NCI-H774 (cell line): ENCODE results near the gene NTRK3.

Source experiments
- DNase-seq: peaks from one replicate; lab custom pipeline; 2025; lab: John Stamatoyannopoulos, UW

NTRK3 gene

GRCh38 chr15:87981969-87982368 lies 274.6 kb downstream of the NTRK3 start:
- no peak for DNase-seq

DNA sequence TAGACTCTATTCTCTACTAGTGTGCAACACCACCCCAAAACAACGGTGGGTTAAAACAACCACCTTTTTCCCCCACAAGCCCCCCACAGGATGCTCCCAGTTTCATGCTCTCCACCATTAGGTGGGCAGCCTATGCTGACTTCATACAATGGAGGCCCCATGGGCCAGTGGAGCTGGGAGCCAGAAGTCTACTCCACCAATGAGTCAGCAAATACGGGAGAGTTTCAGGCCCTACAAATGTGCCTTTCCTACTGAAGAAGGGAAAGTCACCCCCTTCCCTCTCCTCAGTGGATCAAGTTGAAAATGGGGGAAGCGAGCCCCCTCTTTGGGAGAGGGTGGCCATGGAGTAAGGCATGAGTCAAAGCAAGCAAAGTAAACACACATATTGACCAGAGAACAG lies 278.6 kb downstream of the NTRK3 start:
- DNase-seq: no peak

DNA sequence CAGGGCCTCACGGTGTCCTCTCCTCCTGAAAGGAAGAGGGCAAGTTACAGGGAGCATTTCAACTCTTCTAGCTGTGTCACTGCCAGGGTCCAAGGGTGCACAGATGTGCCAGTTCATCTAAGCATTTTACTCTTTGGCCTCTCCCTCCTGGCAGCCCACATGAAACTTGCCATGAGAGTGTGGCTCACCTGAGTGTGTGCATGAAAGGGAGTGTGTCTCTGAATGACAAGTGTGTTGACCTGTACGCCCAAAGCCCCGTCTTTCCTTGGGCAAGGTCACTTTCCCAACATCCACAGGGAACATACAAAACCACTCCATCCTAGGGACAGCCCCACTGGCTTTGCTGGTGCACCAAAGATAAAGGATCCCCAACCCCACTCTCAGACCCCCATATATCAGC lies 280.0 kb downstream of the NTRK3 start:
- DNase-seq: no peak

DNA sequence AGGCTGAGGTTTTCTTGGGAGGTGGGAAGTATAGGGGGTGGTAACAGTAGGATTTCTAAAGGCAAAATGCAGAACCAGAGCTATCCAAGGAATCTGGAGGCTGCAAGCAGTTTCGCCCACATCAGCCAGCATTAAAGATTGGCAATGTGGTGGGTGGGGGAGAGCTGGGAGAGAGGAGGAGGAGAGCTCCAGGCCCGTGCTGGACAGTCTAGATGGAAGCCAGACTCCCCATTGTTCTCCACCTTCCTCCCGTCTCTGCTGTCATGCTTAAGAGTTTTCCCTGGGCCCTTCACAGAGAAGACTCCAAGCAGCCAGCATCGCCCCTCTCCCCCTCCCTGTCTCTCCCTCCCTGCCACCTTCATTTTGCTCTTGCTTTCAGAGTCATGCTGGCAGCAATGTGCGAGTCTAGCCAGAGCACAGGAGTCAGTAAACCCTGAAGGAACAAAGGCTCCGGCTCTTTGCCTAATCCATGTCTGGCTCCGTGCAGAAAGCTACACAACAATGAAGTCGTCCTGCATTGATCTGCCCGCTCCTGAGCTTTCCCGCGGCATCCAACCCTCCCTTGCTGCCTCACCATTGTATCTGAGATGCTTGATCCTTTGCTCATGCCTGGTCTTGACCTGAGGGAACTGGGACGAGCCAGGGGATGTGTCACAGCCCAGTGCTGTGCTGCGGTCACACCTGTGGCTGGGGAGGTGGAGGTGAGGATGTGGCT lies 282.9 kb downstream of the NTRK3 start:
- DNase-seq: no peak

DNA sequence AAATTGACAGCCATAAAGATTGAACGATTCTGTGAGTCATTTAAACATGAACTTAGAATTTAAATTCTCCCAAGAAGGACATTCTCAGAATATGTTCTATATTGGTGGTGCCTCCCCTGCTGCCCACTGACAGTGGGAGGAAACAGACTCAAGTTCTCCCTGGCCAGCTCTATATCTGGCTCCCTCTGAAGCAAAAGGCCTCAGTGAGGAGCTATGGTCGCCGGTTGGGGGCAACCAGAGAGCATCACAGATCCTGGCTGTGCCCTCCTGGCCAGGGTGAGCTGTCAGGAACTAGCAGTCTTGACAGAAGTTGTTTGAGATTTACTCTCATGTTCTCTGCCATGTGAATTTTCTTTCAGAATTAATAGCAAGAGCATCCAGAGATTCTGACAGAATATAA lies 285.5 kb downstream of the NTRK3 start:
- DNase-seq: no peak

DNA sequence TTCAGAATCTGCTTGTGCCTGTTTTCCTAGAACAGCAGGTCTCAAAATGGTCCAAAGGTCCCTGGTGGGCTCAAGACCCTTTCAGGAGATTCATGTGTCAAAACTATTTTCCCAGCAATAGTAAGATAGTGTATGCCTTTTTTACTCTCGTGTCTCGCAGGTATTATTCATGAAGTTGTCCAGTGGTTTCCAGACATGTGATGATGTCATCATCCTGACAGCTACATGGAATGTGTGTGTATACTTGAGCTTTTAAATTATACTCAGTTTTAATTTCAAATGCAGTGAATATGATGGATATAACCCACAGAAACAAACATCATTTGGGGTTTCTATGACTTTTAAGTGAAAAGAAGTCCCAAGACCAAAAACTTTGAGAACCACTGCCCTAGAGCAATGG lies 288.6 kb downstream of the NTRK3 start:
- no peak for DNase-seq

DNA sequence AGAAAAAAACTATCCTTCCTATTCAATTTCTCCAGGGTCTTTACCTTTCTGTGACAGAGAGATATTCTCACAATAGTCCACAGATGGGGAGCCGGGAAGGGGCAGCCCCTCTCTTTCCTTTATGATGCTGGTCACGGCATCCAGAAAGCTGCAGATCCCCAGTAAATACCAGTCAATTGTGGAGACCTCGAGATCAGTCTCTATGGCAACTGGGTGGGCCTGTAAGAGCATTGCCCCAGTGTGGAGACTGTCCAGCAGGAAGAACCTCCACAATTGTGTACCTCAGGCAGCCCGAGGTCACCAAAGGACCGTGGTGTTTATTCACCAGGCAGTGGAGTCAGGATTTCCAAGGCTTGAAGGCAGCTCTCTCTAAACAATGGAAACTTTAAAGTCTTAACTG lies 291.2 kb downstream of the NTRK3 start:
- no peak for DNase-seq

- DNase-seq: no peak
These were observed 294.1 kb downstream of the NTRK3 start for GRCh38 chr15:87962428-87962827.

GRCh38 chr15:87961851-87962420 lies 294.6 kb downstream of the NTRK3 start:
- DNase-seq: no peak

DNA sequence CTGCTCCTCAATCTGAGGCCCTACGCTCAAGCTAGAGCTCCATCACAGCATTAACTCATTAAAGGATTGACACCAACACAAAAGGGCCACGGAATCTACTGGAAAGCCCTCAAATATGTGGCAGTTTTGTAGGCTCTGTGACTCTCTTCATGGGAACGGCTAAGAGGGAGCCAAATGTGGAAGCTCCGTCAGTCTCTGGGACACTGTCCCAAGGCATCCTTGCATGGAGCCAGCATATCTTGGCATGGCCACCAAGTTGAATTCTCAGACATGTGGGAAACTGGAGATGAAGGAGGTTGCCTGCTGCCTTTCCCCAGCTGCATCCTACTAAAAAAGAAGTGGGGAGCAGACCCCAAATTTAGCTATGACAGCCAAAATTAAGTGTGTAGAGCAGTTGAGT lies 296.9 kb downstream of the NTRK3 start:
- DNase-seq: no peak

DNA sequence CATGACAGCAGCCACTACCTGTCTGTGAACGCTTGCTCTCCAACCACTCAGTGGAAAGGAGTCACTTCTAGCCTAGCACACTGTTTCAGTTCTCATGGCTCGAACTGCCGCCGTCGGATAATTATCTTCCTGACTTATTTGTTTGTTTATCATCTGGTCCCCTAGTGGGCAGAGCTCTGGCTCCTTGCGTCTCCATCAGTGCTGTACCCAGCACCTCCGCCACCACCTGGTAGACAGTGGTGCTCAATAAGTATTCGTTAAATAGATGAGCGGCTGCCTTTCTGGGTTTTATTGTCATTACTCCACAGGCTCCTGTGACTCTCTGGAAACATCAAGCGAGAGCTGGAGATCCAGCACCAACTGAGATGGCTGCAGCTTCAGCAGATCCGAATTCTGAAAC lies 297.5 kb downstream of the NTRK3 start:
- DNase-seq: peak; percentile 20

GRCh38 chr15:87955284-87955909 lies 301.1 kb downstream of the NTRK3 start:
- DNase-seq: no peak

- DNase-seq: no peak
These were observed 301.7 kb downstream of the NTRK3 start for GRCh38 chr15:87954793-87955192.

- no peak for DNase-seq
These were observed 303.7 kb downstream of the NTRK3 start for GRCh38 chr15:87952736-87953287.

- no peak for DNase-seq
These were observed 306.8 kb downstream of the NTRK3 start for GRCh38 chr15:87949575-87950223.

- DNase-seq: no peak
These were observed 307.4 kb downstream of the NTRK3 start for GRCh38 chr15:87949151-87949574.

GRCh38 chr15:87947560-87947959 lies 309.0 kb downstream of the NTRK3 start:
- no peak for DNase-seq

- DNase-seq: no peak
These were observed 311.3 kb downstream of the NTRK3 start for GRCh38 chr15:87945246-87945645.

- no peak for DNase-seq
These were observed 311.8 kb downstream of the NTRK3 start for GRCh38 chr15:87944691-87945090.

DNA sequence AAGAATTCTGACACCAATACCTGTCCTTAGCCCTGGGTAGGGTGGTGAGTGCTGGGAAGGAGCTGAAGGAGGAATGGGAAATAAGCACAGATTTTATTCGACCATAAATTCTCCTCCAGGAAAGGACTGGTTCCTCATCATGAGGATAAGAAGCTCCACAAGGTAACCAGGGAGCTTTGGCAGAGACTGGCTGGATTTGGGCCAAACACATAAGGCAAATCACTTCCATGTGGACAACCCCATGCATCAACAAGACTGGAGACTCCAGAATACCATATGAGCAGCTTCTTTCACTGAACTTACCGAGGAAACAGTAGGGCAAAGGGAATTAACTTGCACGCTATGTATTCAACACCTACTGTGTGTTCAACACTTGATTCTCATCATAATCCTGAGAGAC lies 312.5 kb downstream of the NTRK3 start:
- DNase-seq: no peak

GRCh38 chr15:87943626-87944025 lies 312.9 kb downstream of the NTRK3 start:
- DNase-seq: no peak

GRCh38 chr15:87942316-87942715 lies 314.2 kb downstream of the NTRK3 start:
- DNase-seq: no peak

GRCh38 chr15:87941606-87942005 lies 314.9 kb downstream of the NTRK3 start:
- DNase-seq: no peak
